ENCODE results near the gene HRCT1. TPM values are rescaled to one million over a fixed set of nuclear protein-coding genes. Genes with fewer than 3 reads are reported as not detected.
A peak's percentile ranks its signal among the peaks of the same experiment; 100 is the strongest.

Gene HRCT1
- total and polyA plus RNA-seq, 2 of the 4 experiments (the other 2 are of a cell fraction), result 1.1 to 3.9 TPM

GRCh38 chr9:35905051-35905781 is 786 bp upstream of the HRCT1 start (continued):
- no peak for TF ChIP-seq USF2 (IDR thresholded peaks at IDR 0.05; ENCODE audit: low read depth, low read length)

GRCh38 chr9:35906923-35907699 is 1.1 kb downstream of the HRCT1 start:
- WGBS, 2 experiments (ENCODE audit: extremely low coverage in 2 of 2, insufficient read length in 1 of 2), result 29% methylated on average over 4 of the region's 14 CpGs; no CpG with 5 or more reads in 1 of the 2 experiments
- peak overlapping the region; percentile 99 for H3K14ac ChIP-seq (replicated peaks; ENCODE audit: low read depth, low read length)
- peak overlapping the region; percentile 95 for H4K5ac ChIP-seq (ENCODE audit: low read depth, low read length)
- H2BK20ac ChIP-seq (ENCODE audit: low read depth, low read length), result peak overlapping the region; percentile 98
- H3K4me3 ChIP-seq (ENCODE audit: insufficient read depth, low read depth, low read length), result no peak overlapping the region
- peak overlapping the region; percentile 30 for H3K4me2 ChIP-seq (ENCODE audit: low read depth, low read length)
- no peaks in the 10 kb centered on the region for H3K27me3 ChIP-seq (ENCODE audit: control insufficient read depth, insufficient read depth, low read length)
- BruUV-seq (replicated peaks), result no TSS peak
- in situ Hi-C loops (cut with MboI; ENCODE audit: low sequenced_read_pairs) (no loop called here), dilution Hi-C loops (cut with HindIII; ENCODE audit: low sequenced_read_pairs, unreplicated experiment) (no loop called here), intact Hi-C loops (cut with micrococcal nuclease) (no loop called here)
- H3K27ac ChIP-seq (ENCODE audit: insufficient read depth, low read length), result peak overlapping the region; percentile 93
- H4K91ac ChIP-seq (ENCODE audit: insufficient read depth, low read depth, low read length), result peak overlapping the region; percentile 99
- H3K56ac ChIP-seq (ENCODE audit: extremely low read depth, insufficient read depth, low read length), result peak overlapping the region; percentile 91
- peak overlapping the region; percentile 99 for H3K23ac ChIP-seq (ENCODE audit: low read depth, low read length)
- ChIA-PET POLR2A (ENCODE audit: unreplicated experiment) (interaction anchor here (0.8 to 1.3 kb wide), 3 partner anchors 17 to 52 kb away, joined by 3 to 8 read pairs (median 4); no protein-coding TSS in a partner anchor), CTCF (interaction anchor here (0.7 to 4.1 kb wide), 6 partner anchors 17 to 195 kb away, joined by 3 to 21 read pairs (median 4); no protein-coding TSS in a partner anchor)
- ATAC-seq (ENCODE audit: low read depth) (peak; percentile 21), DNase-seq (peak; percentile 75)
- H3K36me3 ChIP-seq (ENCODE audit: control insufficient read depth, insufficient read depth, low read length), result no peaks in the 10 kb centered on the region
- H3K18ac ChIP-seq (ENCODE audit: low read depth, low read length), result peak overlapping the region; percentile 94
- H2BK120ac ChIP-seq (ENCODE audit: low read depth, low read length), result peak overlapping the region; percentile 99
- no peaks in the 10 kb centered on the region for H4K20me1 ChIP-seq (ENCODE audit: insufficient read depth, low read length)
- TF ChIP-seq MAZ (IDR thresholded peaks at IDR 0.05; ENCODE audit: borderline replicate concordance, low read depth, low read length) (peak; percentile 75; the same call in 1 of the 2 replicates), CTCF (conservative IDR thresholded peaks at IDR 0.05; ENCODE audit: low read depth, low read length) (no peak), ELK1 (IDR thresholded peaks at IDR 0.05; ENCODE audit: borderline replicate concordance, low read depth, low read length) (no peak), MXI1 (IDR thresholded peaks at IDR 0.05; ENCODE audit: borderline replicate concordance, low read depth, low read length) (0 out of 2 replicates have a peak, but pooled peaks have one; percentile 4), CEBPB (IDR thresholded peaks at IDR 0.05; ENCODE audit: low read depth, low read length) (peak; percentile 88), FOS (IDR thresholded peaks at IDR 0.05; ENCODE audit: low read depth, low read length) (no peak)
- H3K9me3 ChIP-seq (ENCODE audit: control insufficient read depth, insufficient read depth, low read length), result no peaks in the 10 kb centered on the region
- peaks cover 0 to 36% of the 10 kb centered on the region in 2 experiments; a peak in 2 of 4 replicates for H3K79me1 ChIP-seq (ENCODE audit: low read depth in 1 of 2, low read length in 2 of 2)
- H3K9ac ChIP-seq (ENCODE audit: low read depth, low read length), result peak overlapping the region; percentile 56
- H2AFZ ChIP-seq (replicated peaks; ENCODE audit: low read length, poor library complexity), result peak overlapping the region; percentile 85
- peaks cover 46% of the 10 kb centered on the region for H3K4me1 ChIP-seq (ENCODE audit: control insufficient read depth, insufficient read depth, low read length)
- peak overlapping the region; percentile 95 for H2AK9ac ChIP-seq (replicated peaks; ENCODE audit: low read depth, low read length, poor library complexity)
- H2BK15ac ChIP-seq (ENCODE audit: low read depth, low read length), result peak overlapping the region; percentile 79; the same call in 2 of the 3 replicates
- H3K4ac ChIP-seq (ENCODE audit: low read depth, low read length), result peak overlapping the region; percentile 100
- H4K8ac ChIP-seq (ENCODE audit: low read depth in 2 of 2, low read length in 2 of 2), result peak overlapping the region; percentile 96 to 97
- H2BK5ac ChIP-seq (ENCODE audit: low read depth, low read length, poor library complexity, severe bottlenecking), result peak overlapping the region; percentile 98
- H3K9me1 ChIP-seq (ENCODE audit: insufficient read depth, low read length), result peaks cover 26% of the 10 kb centered on the region
- H2AK5ac ChIP-seq (ENCODE audit: low read depth, low read length), result peak overlapping the region; percentile 99

All from IMR-90 (cell line).